ENCODE results near the gene ECE2. TPM values are rescaled to one million over a fixed set of nuclear protein-coding genes. Genes with fewer than 3 reads are reported as not detected.

The ECE2 gene
- total RNA-seq, 1 experiment from 2014 or later: not detected

- H3K27me3 Mint-ChIP-seq (ENCODE audit: insufficient read depth, unreplicated experiment): peaks cover 58% of the 10 kb centered on the region
- no TSS peak for BruUV-seq (replicated peaks)
- no peak within 1 kb of the TSS for H3K27ac Mint-ChIP-seq (ENCODE audit: low read depth, unreplicated experiment)
- peaks cover 12% of the 10 kb centered on the region for H3K4me1 Mint-ChIP-seq (ENCODE audit: insufficient read depth, unreplicated experiment)
- H3K4me3 Mint-ChIP-seq (ENCODE audit: unreplicated experiment): peak within 1 kb of the TSS; percentile 58
- no peaks in the 10 kb centered on the region for H3K36me3 Mint-ChIP-seq (ENCODE audit: insufficient read depth, unreplicated experiment)
- CTCF ChIA-PET: interaction anchor here (0.6 to 1.2 kb wide), 3 partner anchors 11 to 60 kb away, joined by 3 to 4 read pairs (median 3); no protein-coding TSS in a partner anchor
- DNase-seq (ENCODE audit: unreplicated experiment): peak; percentile 49
- no peaks in the 10 kb centered on the region for H3K9me3 Mint-ChIP-seq (ENCODE audit: unreplicated experiment)
- intact Hi-C loops (cut with micrococcal nuclease): no loop called here
- no peak for TF ChIP-seq CTCF (IDR thresholded peaks at IDR 0.05; ENCODE audit: unreplicated experiment)
- POLR2A ChIA-PET: interaction anchor here (1.0 kb wide), 1 partner anchor 13 kb away, joined by 3 read pairs; no protein-coding TSS in a partner anchor
Observed at GRCh38 chr3:184229394-184230080, 46.3 kb upstream of the ECE2 start, which contains the start of gene VWA5B2. Gene VWA5B2 (plus strand): TSS chr3:184229585. CDS start chr3:184230529, 944 bp downstream.

GRCh38 chr3:184230081-184230602 is 45.7 kb upstream of the ECE2 start:
- Mint-ChIP-seq H3K9me3 (ENCODE audit: unreplicated experiment) (no peaks in the 10 kb centered on the region), H3K4me1 (ENCODE audit: insufficient read depth, unreplicated experiment) (peaks cover 12% of the 10 kb centered on the region), H3K27me3 (ENCODE audit: insufficient read depth, unreplicated experiment) (peaks cover 52% of the 10 kb centered on the region), H3K27ac (ENCODE audit: low read depth, unreplicated experiment) (no peak overlapping the region), H3K4me3 (ENCODE audit: unreplicated experiment) (peak overlapping the region; percentile 58), H3K36me3 (ENCODE audit: insufficient read depth, unreplicated experiment) (no peaks in the 10 kb centered on the region)
- BruUV-seq (replicated peaks): no TSS peak
- DNase-seq (ENCODE audit: unreplicated experiment): no peak
- ChIA-PET POLR2A (interaction anchor here (1.0 to 1.3 kb wide), 3 partner anchors 14 to 212 kb away, joined by 3 to 5 read pairs (median 3); no protein-coding TSS in a partner anchor), CTCF (interaction anchor here (0.6 to 1.2 kb wide), 3 partner anchors 11 to 60 kb away, joined by 3 to 4 read pairs (median 3); no protein-coding TSS in a partner anchor)
- TF ChIP-seq CTCF (IDR thresholded peaks at IDR 0.05; ENCODE audit: unreplicated experiment): no peak
- intact Hi-C loops (cut with micrococcal nuclease): no loop called here

- DNase-seq (ENCODE audit: unreplicated experiment): peak; percentile 55
- no TSS peak for BruUV-seq (replicated peaks)
- Mint-ChIP-seq H3K4me1 (ENCODE audit: insufficient read depth, unreplicated experiment) (peaks cover 12% of the 10 kb centered on the region), H3K27ac (ENCODE audit: low read depth, unreplicated experiment) (no peak overlapping the region), H3K4me3 (ENCODE audit: unreplicated experiment) (peak overlapping the region; percentile 11), H3K36me3 (ENCODE audit: insufficient read depth, unreplicated experiment) (no peaks in the 10 kb centered on the region), H3K9me3 (ENCODE audit: unreplicated experiment) (no peaks in the 10 kb centered on the region), H3K27me3 (ENCODE audit: insufficient read depth, unreplicated experiment) (peaks cover 45% of the 10 kb centered on the region)
- POLR2A ChIA-PET: interaction anchor here (0.6 to 1.8 kb wide), 5 partner anchors 10 to 213 kb away, joined by 3 to 6 read pairs (median 3); no protein-coding TSS in a partner anchor
- CTCF ChIA-PET: interaction anchor here (1.0 to 1.2 kb wide), 3 partner anchors 10 to 335 kb away, joined by 3 to 4 read pairs (median 3); no protein-coding TSS in a partner anchor
- no peak for TF ChIP-seq CTCF (IDR thresholded peaks at IDR 0.05; ENCODE audit: unreplicated experiment)
- intact Hi-C loops (cut with micrococcal nuclease): no loop called here
Observed at GRCh38 chr3:184230603-184231528, 45.0 kb upstream of the ECE2 start.
